ENCODE data around the gene UBALD1.

DNA sequence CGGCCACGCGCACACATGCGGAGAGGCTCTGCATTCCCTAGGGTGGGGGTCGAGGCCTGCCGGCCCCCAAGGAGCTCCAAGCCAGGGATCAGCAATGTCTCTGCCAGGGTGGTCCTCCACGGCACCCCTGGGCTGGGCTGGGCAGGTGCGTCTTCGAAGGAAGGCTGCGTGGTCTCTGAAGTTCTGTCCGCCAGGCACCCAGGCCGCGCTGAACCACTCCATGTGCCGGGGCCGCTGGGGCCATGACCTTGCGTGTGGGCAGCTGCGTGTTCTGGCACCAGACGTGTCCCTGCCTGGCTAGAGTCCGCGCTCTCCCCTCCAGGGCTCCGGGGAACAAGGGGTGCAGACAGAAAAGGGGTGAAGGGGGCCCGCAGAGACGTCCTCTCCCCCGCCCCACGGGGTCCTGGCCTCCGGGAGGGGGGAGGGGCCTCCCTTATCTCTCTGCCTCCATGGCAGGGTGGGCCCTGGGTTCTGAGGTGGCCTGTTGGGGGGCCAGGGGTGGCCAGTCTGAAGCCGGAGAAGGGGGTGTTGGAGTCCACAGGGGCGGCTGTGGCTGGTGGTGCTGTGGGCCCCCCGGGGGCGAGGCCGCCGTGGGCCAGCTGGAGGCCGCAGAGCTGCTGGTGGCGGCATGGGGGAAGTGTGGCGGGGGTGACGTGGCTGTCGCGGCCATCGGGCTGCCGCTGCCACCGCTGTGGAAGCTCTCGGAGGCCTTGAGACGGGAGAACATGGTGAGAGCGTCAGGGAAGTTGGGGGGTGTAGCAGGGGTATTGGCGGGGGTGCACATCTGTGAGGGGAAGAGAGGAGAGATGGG, 5.3 kb downstream of the UBALD1 start:
- no peak for TF ChIP-seq EZH2 (IDR thresholded peaks at IDR 0.05; ENCODE audit: borderline replicate concordance, low read length)
- TF ChIP-seq, protein P1, sequence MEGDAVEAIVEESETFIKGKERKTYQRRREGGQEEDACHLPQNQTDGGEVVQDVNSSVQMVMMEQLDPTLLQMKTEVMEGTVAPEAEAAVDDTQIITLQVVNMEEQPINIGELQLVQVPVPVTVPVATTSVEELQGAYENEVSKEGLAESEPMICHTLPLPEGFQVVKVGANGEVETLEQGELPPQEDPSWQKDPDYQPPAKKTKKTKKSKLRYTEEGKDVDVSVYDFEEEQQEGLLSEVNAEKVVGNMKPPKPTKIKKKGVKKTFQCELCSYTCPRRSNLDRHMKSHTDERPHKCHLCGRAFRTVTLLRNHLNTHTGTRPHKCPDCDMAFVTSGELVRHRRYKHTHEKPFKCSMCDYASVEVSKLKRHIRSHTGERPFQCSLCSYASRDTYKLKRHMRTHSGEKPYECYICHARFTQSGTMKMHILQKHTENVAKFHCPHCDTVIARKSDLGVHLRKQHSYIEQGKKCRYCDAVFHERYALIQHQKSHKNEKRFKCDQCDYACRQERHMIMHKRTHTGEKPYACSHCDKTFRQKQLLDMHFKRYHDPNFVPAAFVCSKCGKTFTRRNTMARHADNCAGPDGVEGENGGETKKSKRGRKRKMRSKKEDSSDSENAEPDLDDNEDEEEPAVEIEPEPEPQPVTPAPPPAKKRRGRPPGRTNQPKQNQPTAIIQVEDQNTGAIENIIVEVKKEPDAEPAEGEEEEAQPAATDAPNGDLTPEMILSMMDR (conservative IDR thresholded peaks at IDR 0.05 in 1 of 2, IDR thresholded peaks at IDR 0.05 in 1 of 2; ENCODE audit: extremely low read depth in 1 of 2, insufficient read depth in 1 of 2, low read depth in 1 of 2, low read length in 2 of 2), result no peak

Measured in mammary epithelial cell (primary cell).